ENCODE data around the gene SPATA46.

DNA sequence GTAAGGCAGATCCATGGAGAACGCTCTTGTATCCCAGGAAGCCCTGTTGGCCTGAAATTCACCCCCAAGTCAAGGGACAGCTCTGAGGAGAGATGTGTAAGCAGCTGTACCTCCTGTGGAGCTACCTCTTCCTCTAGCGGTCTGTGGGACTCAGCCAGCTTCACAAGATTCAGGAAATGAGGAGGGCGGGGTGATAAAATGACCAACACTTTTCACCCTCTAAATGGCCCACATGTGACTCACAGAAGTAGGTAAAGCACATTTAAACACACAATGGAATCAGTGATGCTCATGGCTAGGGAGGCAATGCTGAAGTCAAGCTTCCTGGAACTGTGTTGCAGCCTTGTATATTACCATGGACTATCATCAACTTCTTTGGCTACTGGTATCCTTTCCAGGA, 35.3 kb upstream of the SPATA46 start, which contains the start of gene SH2D1B:
- TF ChIP-seq, protein P1, sequence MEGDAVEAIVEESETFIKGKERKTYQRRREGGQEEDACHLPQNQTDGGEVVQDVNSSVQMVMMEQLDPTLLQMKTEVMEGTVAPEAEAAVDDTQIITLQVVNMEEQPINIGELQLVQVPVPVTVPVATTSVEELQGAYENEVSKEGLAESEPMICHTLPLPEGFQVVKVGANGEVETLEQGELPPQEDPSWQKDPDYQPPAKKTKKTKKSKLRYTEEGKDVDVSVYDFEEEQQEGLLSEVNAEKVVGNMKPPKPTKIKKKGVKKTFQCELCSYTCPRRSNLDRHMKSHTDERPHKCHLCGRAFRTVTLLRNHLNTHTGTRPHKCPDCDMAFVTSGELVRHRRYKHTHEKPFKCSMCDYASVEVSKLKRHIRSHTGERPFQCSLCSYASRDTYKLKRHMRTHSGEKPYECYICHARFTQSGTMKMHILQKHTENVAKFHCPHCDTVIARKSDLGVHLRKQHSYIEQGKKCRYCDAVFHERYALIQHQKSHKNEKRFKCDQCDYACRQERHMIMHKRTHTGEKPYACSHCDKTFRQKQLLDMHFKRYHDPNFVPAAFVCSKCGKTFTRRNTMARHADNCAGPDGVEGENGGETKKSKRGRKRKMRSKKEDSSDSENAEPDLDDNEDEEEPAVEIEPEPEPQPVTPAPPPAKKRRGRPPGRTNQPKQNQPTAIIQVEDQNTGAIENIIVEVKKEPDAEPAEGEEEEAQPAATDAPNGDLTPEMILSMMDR (IDR thresholded peaks at IDR 0.05) = no peak
- TF ChIP-seq POLR2A (IDR thresholded peaks at IDR 0.05) = no peak
